Karpas-422 (cell line): ENCODE measurements around the gene ULK4. TPM values are rescaled to one million over a fixed set of nuclear protein-coding genes. Genes with fewer than 3 reads are reported as not detected.
"Not testable (repeated sequence)": the region's sequence is repeated elsewhere in the genome, so short reads cannot be mapped to it uniquely, and the experiment has no call there.

ENCODE experiments used
- DNase-seq: peaks from one replicate; pipeline ENCODE4 v3.0.0-alpha.2; 2015
- H2AFZ ChIP-seq: fragments of 200-600 bp; sonication (generic); 2 replicates; pipeline ENCODE4 v1.6.1; 2014; ENCODE audit warnings: antibody characterized with exemption, low read length, mixed read lengths
- H3K27ac ChIP-seq: fragments of 200-600 bp; sonication (generic); 2 replicates; pipeline ENCODE4 v1.5.1; 2014; ENCODE audit warnings: mild to moderate bottlenecking, low read length, moderate library complexity
- H3K27me3 ChIP-seq: fragments of 200-600 bp; sonication (generic); 2 replicates; pipeline ENCODE4 v1.6.1; 2014; ENCODE audit warnings: low read length, mixed read lengths
- H3K36me3 ChIP-seq: fragments of 200-600 bp; sonication (generic); 2 replicates; pipeline ENCODE4 v1.6.1; 2014; ENCODE audit warnings: low read length, mixed read lengths; ENCODE audit not compliant: insufficient read depth
- H3K4me1 ChIP-seq: fragments of 200-600 bp; sonication (generic); 2 replicates; pipeline ENCODE4 v1.6.1; 2014; ENCODE audit warnings: mild to moderate bottlenecking, low read length, mixed read lengths
- H3K4me2 ChIP-seq: fragments of 200-600 bp; sonication (generic); 2 replicates; pipeline ENCODE4 v1.6.1; 2014; ENCODE audit warnings: low read length, low read depth, mild to moderate bottlenecking; ENCODE audit not compliant: poor library complexity, severe bottlenecking
- H3K4me3 ChIP-seq: fragments of 200-600 bp; sonication (generic); 2 replicates; pipeline ENCODE4 v1.5.1; 2014; ENCODE audit warnings: mild to moderate bottlenecking, antibody characterized with exemption, low read length, mixed read lengths
- H3K79me2 ChIP-seq: fragments of 200-600 bp; sonication (generic); 2 replicates; pipeline ENCODE4 v1.6.1; 2014; ENCODE audit warnings: mild to moderate bottlenecking, low read length, mixed read lengths
- H3K9ac ChIP-seq: fragments of 200-600 bp; sonication (generic); 2 replicates; pipeline ENCODE4 v1.6.0; 2014; ENCODE audit warnings: low read length
- H3K9me2 ChIP-seq: fragments of 200-600 bp; sonication (generic), shearing (Covaris generic); replicated peaks from 2 replicates; pipeline ENCODE4 v1.6.0; 2014; ENCODE audit warnings: mild to moderate bottlenecking, low read length, moderate library complexity; ENCODE audit not compliant: insufficient read depth
- H3K9me3 ChIP-seq: fragments of 300-700, 200-600 bp; sonication (generic); 2 replicates; pipeline ENCODE4 v1.6.1; 2014; ENCODE audit warnings: low read length, mixed read lengths
- H4K20me1 ChIP-seq: fragments of 200-600 bp; sonication (generic); 2 replicates; pipeline ENCODE4 v1.6.1; 2014; ENCODE audit warnings: mild to moderate bottlenecking, antibody characterized with exemption, low read length, low read depth; ENCODE audit not compliant: insufficient read depth
- total RNA-seq: library from RNA; depleted of rRNA; stranded (reverse); fragments of >200 nt; shearing (Covaris generic); gene quantifications from 2 replicates; pipeline ENCODE4 v1.2.3, GENCODE V29; 2014; ENCODE audit warnings: low replicate concordance

Gene ULK4
- total RNA-seq, 1 experiment from 2014 or later: 8.8 TPM

DNA sequence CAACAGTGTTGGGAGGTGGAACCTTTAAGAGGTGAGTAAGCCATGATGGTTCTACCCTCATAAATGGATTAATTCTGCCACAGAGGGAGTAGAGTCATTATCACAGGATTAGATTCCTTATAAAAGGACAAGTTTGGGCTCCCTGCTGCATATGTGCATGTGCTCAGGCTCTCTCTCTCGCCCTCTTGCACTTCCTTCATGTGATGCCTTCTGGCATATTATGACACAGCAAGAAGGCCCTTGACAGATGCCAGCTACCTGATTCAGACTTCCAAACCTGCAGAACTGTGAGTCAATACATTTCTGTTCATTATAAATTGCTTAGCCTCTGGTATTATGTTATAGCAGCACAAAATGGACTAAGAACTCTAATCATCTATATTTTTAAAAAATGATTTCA, 557.3 kb downstream of the ULK4 start:
- H2AFZ ChIP-seq: no peak overlapping the region
- DNase-seq: no peak
- H3K79me2 ChIP-seq: no peaks in the 10 kb centered on the region
- H3K36me3 ChIP-seq: no peaks in the 10 kb centered on the region
- no peak overlapping the region for H3K4me3 ChIP-seq
- no peaks in the 10 kb centered on the region for H3K4me1 ChIP-seq
- H3K9me2 ChIP-seq: no peaks in the 10 kb centered on the region
- no peak overlapping the region for H3K4me2 ChIP-seq
- H3K9me3 ChIP-seq: no peaks in the 10 kb centered on the region
- H3K9ac ChIP-seq: no peak overlapping the region
- H3K27me3 ChIP-seq: peaks cover 4% of the 10 kb centered on the region; the same call in 1 of the 2 replicates
- no peaks in the 10 kb centered on the region for H4K20me1 ChIP-seq
- no peak overlapping the region for H3K27ac ChIP-seq

GRCh38 chr3:41394896-41395295, 567.0 kb downstream of the ULK4 start:
- H3K4me1 ChIP-seq: no peaks in the 10 kb centered on the region
- H2AFZ ChIP-seq: no peak overlapping the region
- no peak overlapping the region for H3K4me2 ChIP-seq
- no peak overlapping the region for H3K27ac ChIP-seq
- no peak overlapping the region for H3K4me3 ChIP-seq
- no peaks in the 10 kb centered on the region for H3K27me3 ChIP-seq
- H3K9me3 ChIP-seq: no peaks in the 10 kb centered on the region
- DNase-seq: no peak
- H3K36me3 ChIP-seq: no peaks in the 10 kb centered on the region
- H3K9ac ChIP-seq: no peak overlapping the region
- H3K79me2 ChIP-seq: no peaks in the 10 kb centered on the region
- H3K9me2 ChIP-seq: no peaks in the 10 kb centered on the region
- H4K20me1 ChIP-seq: no peaks in the 10 kb centered on the region

DNA sequence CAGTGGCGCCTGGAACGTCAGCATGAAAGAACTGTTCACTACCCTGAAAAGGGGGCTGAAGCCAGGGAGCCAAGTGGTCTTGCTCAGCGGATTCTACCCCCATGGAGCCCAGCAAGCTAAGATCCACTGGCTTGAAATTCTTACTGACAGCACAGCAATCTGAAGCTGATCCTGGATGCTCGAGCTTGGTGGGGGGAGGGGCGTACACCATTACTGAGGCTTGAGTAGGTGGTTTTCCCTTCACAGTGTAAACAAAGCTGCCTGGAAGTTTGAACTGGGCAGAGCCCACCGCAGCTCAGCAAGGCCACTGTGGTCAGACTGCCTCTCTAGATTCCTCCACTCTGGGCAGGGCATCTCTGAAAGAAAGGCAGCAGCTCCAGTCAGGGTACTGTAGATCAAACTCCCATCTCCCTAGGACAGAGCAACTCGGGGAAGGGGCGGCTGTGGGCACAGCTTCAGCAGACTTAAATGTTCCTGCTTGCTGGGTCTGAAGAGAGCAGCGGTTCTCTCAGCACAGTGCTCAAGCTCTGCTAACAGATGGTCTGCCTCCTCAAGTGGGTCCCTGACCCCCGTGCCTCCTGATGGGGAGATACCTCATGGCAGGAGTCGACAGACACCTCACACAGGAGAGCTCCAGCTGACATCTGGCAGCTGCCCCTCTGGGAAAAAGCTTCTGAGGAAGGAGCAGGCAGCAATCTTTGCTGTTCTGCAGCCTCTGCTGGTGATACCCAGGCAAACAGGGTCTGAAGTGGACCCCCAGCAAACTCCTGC, 591.0 kb downstream of the ULK4 start:
- not testable (repeated sequence) for H3K27me3 ChIP-seq, H3K9ac ChIP-seq, H3K79me2 ChIP-seq, H3K36me3 ChIP-seq, H3K9me2 ChIP-seq, H4K20me1 ChIP-seq, DNase-seq, H3K4me2 ChIP-seq, H3K4me1 ChIP-seq, H3K4me3 ChIP-seq, H3K9me3 ChIP-seq, H3K27ac ChIP-seq, H2AFZ ChIP-seq

- Histone ChIP-seq H2AFZ (no peak overlapping the region), H3K9ac (no peak overlapping the region), H3K27ac (no peak overlapping the region), H4K20me1 (no peaks in the 10 kb centered on the region), H3K4me3 (no peak overlapping the region), H3K4me2 (no peak overlapping the region), H3K9me2 (no peaks in the 10 kb centered on the region), H3K36me3 (no peaks in the 10 kb centered on the region), H3K9me3 (no peaks in the 10 kb centered on the region), H3K79me2 (no peaks in the 10 kb centered on the region), H3K4me1 (no peaks in the 10 kb centered on the region), H3K27me3 (no peaks in the 10 kb centered on the region)
- no peak for DNase-seq
Observed at GRCh38 chr3:41370307-41370706, 591.6 kb downstream of the ULK4 start.

DNA sequence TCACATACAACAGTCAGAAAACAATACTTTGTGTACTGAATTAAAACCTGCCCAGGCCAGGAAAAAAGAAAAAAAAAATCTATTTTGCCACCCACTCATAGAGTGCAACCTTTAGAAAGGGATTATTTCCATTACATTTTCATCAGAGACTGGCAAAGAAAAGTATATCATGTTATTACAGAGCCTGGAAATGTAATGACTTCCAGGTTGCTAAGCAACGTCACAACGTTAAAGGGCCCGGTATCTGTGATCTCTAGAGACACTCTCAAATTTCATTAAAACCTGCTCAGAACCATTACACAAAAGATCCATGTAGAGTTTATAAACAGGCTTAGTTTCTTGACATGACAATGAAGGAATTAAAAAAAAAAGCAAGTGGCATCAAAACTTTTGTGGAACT, 592.1 kb downstream of the ULK4 start:
- Histone ChIP-seq H3K36me3 (no peaks in the 10 kb centered on the region), H3K9me2 (no peaks in the 10 kb centered on the region), H3K27ac (no peak overlapping the region), H3K4me1 (no peaks in the 10 kb centered on the region), H2AFZ (no peak overlapping the region), H3K9me3 (no peaks in the 10 kb centered on the region), H3K9ac (no peak overlapping the region), H3K4me2 (no peak overlapping the region), H4K20me1 (no peaks in the 10 kb centered on the region), H3K79me2 (no peaks in the 10 kb centered on the region), H3K27me3 (no peaks in the 10 kb centered on the region), H3K4me3 (no peak overlapping the region)
- no peak for DNase-seq

DNA sequence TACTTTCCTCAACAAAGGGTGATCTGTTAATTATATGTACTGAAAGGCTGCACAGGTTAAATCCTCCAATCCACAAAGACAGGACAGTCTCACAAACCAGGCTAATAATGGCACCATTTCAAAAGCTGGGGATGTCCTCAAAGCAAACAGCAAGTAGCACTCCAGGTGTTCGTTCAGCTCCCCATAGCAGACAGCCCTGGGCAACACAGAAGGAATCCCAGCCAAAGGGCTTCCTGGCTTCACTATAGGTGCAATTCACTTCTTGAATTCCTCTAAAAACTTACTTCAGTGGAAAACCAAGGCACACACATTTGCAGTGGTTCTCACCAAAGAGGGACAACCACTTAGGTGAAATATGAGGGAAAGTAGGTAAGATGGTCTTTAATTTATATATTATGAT, 595.9 kb downstream of the ULK4 start:
- H3K27me3 ChIP-seq: no peaks in the 10 kb centered on the region
- no peaks in the 10 kb centered on the region for H3K9me2 ChIP-seq
- no peaks in the 10 kb centered on the region for H3K79me2 ChIP-seq
- H4K20me1 ChIP-seq: no peaks in the 10 kb centered on the region
- H3K27ac ChIP-seq: no peak overlapping the region
- H3K4me2 ChIP-seq: no peak overlapping the region
- no peak overlapping the region for H3K9ac ChIP-seq
- no peak overlapping the region for H2AFZ ChIP-seq
- H3K4me3 ChIP-seq: no peak overlapping the region
- H3K4me1 ChIP-seq: no peaks in the 10 kb centered on the region
- H3K36me3 ChIP-seq: no peaks in the 10 kb centered on the region
- DNase-seq: no peak
- H3K9me3 ChIP-seq: no peaks in the 10 kb centered on the region

- Histone ChIP-seq H3K9ac (no peak overlapping the region), H2AFZ (no peak overlapping the region), H3K4me3 (no peak overlapping the region), H4K20me1 (no peaks in the 10 kb centered on the region), H3K4me1 (no peaks in the 10 kb centered on the region), H3K79me2 (no peaks in the 10 kb centered on the region), H3K9me2 (no peaks in the 10 kb centered on the region), H3K27me3 (no peaks in the 10 kb centered on the region), H3K27ac (no peak overlapping the region), H3K9me3 (no peaks in the 10 kb centered on the region), H3K36me3 (no peaks in the 10 kb centered on the region), H3K4me2 (no peak overlapping the region)
- DNase-seq: no peak
Observed at GRCh38 chr3:41364736-41365135, 597.2 kb downstream of the ULK4 start.

DNA sequence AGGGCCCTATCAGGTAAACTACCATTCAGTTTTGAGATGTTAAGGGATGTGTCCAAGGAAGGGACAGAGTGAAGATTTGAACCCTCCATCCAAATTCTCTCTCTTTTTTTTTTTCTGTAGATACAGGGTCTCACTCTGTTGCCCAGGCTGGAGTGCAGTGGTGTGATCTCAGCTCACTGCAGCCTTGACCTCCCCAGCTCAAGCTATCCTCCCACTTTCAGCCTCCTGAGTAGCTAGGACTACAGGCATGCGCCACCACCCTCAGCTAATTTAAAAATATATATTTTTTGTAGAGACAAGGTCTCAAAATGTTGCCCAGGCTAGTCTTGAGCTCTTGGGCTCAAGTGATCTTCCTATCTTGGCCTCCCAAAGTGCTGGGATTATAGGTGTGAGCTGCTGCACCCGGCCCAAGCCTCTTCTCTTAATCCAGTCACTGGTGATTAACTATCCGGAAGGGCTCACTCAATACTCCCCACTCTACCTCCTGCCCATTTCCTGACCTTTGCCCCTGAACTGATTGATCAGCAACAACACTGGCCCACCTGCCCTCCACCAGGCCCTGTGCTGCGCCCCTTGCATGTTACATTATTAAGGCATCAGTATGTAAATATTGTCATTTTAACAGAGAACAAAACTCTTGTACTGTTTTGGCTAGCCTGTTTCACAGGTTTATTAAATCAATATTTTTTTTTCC, 597.9 kb downstream of the ULK4 start:
- Histone ChIP-seq H4K20me1 (no peaks in the 10 kb centered on the region), H3K4me3 (no peak overlapping the region), H3K4me2 (no peak overlapping the region), H3K9me3 (no peaks in the 10 kb centered on the region), H3K79me2 (no peaks in the 10 kb centered on the region), H3K27me3 (no peaks in the 10 kb centered on the region), H2AFZ (no peak overlapping the region), H3K27ac (no peak overlapping the region), H3K36me3 (no peaks in the 10 kb centered on the region), H3K4me1 (no peaks in the 10 kb centered on the region), H3K9me2 (no peaks in the 10 kb centered on the region), H3K9ac (no peak overlapping the region)
- no peak for DNase-seq
